MCF 10A (cell line): ENCODE measurements around the gene RAB36. TPM values are rescaled to one million over a fixed set of nuclear protein-coding genes. Genes with fewer than 3 reads are reported as not detected.

Source experiments
- BruUV-seq: library from RNA; stranded (reverse); fragments of 400-500 nt; replicated peaks from 2 replicates; lab custom pipeline; 2021; lab: Mats Ljungman, UMichigan
- CTCF ChIA-PET: fragments of 300-600 bp; sonication (Branson Sonifier 250); formaldehyde crosslinking; extraction: SDS; loops from one replicate; lab custom pipeline; 2021; ENCODE audit warnings: antibody characterized with exemption, inconsistent platforms; lab: Yijun Ruan, JAX
- POLR2A ChIA-PET: fragments of 300-600, 350-650 bp; sonication (Branson Sonifier 250); formaldehyde crosslinking; extraction: SDS; loops from one replicate; lab custom pipeline; 2020; ENCODE audit warnings: antibody characterized with exemption, inconsistent platforms; lab: Yijun Ruan, JAX
- DNase-seq: peaks from one replicate; pipeline ENCODE4 v3.0.0-alpha.2; 2018; ENCODE audit not compliant: unreplicated experiment
- H3K27ac Mint-ChIP-seq: one replicate; pipeline ENCODE4 v1.8.0; 2022; ENCODE audit warnings: mild to moderate bottlenecking, low read depth, mixed read lengths; ENCODE audit not compliant: unreplicated experiment
- H3K27me3 Mint-ChIP-seq: one replicate; pipeline ENCODE4 v1.8.0; 2022; ENCODE audit warnings: mixed read lengths; ENCODE audit not compliant: insufficient read depth, unreplicated experiment
- H3K36me3 Mint-ChIP-seq: one replicate; pipeline ENCODE4 v1.8.0; 2022; ENCODE audit warnings: mild to moderate bottlenecking, moderate library complexity, mixed read lengths; ENCODE audit not compliant: insufficient read depth, unreplicated experiment
- H3K4me1 Mint-ChIP-seq: one replicate; pipeline ENCODE4 v1.8.0; 2022; ENCODE audit warnings: mixed read lengths; ENCODE audit not compliant: insufficient read depth, unreplicated experiment
- H3K4me3 Mint-ChIP-seq: one replicate; pipeline ENCODE4 v1.8.0; 2022; ENCODE audit warnings: mild to moderate bottlenecking, moderate library complexity, mixed read lengths; ENCODE audit not compliant: unreplicated experiment
- H3K9me3 Mint-ChIP-seq: one replicate; pipeline ENCODE4 v1.8.0; 2022; ENCODE audit warnings: mixed read lengths; ENCODE audit not compliant: unreplicated experiment
- intact Hi-C: fragments of 100-400 bp; cut with micrococcal nuclease; formaldehyde crosslinking; loops from 2 replicates; pipeline ENCODE4 v1.14.1; 2022
- total RNA-seq: library from RNA; stranded (reverse); gene quantifications from 2 replicates; pipeline ENCODE4 v1.2.3, GENCODE V29; 2022
- TF ChIP-seq, protein P1 (sequence below): fragments of 200-600 bp; IDR thresholded peaks from one replicate; pipeline ENCODE4 v1.8.0; 2022; ENCODE audit warnings: antibody characterized with exemption, mild to moderate bottlenecking; ENCODE audit not compliant: unreplicated experiment

RAB36 gene
- total RNA-seq, 1 experiment from 2014 or later: 8.5 TPM

GRCh38 chr22:23113067-23113846 lies 32.0 kb upstream of the RAB36 start:
- ChIA-PET POLR2A (no interaction called here), CTCF (interaction anchor here (0.6 to 2.0 kb wide), 3 partner anchors 15 to 326 kb away, joined by 3 to 8 read pairs (median 7); no protein-coding TSS in a partner anchor)
- no peak for DNase-seq
- TF ChIP-seq, protein P1, sequence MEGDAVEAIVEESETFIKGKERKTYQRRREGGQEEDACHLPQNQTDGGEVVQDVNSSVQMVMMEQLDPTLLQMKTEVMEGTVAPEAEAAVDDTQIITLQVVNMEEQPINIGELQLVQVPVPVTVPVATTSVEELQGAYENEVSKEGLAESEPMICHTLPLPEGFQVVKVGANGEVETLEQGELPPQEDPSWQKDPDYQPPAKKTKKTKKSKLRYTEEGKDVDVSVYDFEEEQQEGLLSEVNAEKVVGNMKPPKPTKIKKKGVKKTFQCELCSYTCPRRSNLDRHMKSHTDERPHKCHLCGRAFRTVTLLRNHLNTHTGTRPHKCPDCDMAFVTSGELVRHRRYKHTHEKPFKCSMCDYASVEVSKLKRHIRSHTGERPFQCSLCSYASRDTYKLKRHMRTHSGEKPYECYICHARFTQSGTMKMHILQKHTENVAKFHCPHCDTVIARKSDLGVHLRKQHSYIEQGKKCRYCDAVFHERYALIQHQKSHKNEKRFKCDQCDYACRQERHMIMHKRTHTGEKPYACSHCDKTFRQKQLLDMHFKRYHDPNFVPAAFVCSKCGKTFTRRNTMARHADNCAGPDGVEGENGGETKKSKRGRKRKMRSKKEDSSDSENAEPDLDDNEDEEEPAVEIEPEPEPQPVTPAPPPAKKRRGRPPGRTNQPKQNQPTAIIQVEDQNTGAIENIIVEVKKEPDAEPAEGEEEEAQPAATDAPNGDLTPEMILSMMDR: no peak
- Mint-ChIP-seq H3K4me1 (no peaks in the 10 kb centered on the region), H3K27me3 (no peaks in the 10 kb centered on the region), H3K4me3 (no peak overlapping the region), H3K36me3 (no peaks in the 10 kb centered on the region), H3K9me3 (no peaks in the 10 kb centered on the region), H3K27ac (no peak overlapping the region)
- no TSS peak for BruUV-seq
- intact Hi-C loops: no loop called here

- no peak for DNase-seq
- ChIA-PET POLR2A (no interaction called here), CTCF (interaction anchor here (0.6 to 2.0 kb wide), 4 partner anchors 14 to 636 kb away, joined by 5 to 8 read pairs (median 6); no protein-coding TSS in a partner anchor)
- BruUV-seq: no TSS peak
- intact Hi-C loops: no loop called here
- Mint-ChIP-seq H3K27me3 (no peaks in the 10 kb centered on the region), H3K36me3 (no peaks in the 10 kb centered on the region), H3K9me3 (no peaks in the 10 kb centered on the region), H3K4me3 (no peak overlapping the region), H3K4me1 (no peaks in the 10 kb centered on the region), H3K27ac (no peak overlapping the region)
- TF ChIP-seq, protein P1: no peak
Measured at GRCh38 chr22:23113847-23114720, 31.2 kb upstream of the RAB36 start.

GRCh38 chr22:23114721-23115020 lies 30.6 kb upstream of the RAB36 start:
- Mint-ChIP-seq H3K4me1 (no peaks in the 10 kb centered on the region), H3K27me3 (no peaks in the 10 kb centered on the region), H3K9me3 (no peaks in the 10 kb centered on the region), H3K36me3 (no peaks in the 10 kb centered on the region), H3K4me3 (no peak overlapping the region), H3K27ac (no peak overlapping the region)
- intact Hi-C loops: no loop called here
- ChIA-PET POLR2A (interaction anchor here (0.6 kb wide), 1 partner anchor 120 kb away, joined by 4 read pairs; no protein-coding TSS in a partner anchor), CTCF (interaction anchor here (0.6 to 2.0 kb wide), 3 partner anchors 14 to 241 kb away, joined by 5 to 7 read pairs (median 6); no protein-coding TSS in a partner anchor)
- DNase-seq: no peak
- TF ChIP-seq, protein P1: no peak
- BruUV-seq: no TSS peak

GRCh38 chr22:23115369-23115768 lies 29.9 kb upstream of the RAB36 start:
- H3K9me3 Mint-ChIP-seq: no peaks in the 10 kb centered on the region
- DNase-seq: no peak
- TF ChIP-seq, protein P1: no peak
- CTCF ChIA-PET: interaction anchor here (0.6 to 2.0 kb wide), 3 partner anchors 13 to 242 kb away, joined by 5 to 7 read pairs (median 6); no protein-coding TSS in a partner anchor
- BruUV-seq: no TSS peak
- intact Hi-C loops: no loop called here
- H3K27ac Mint-ChIP-seq: no peak overlapping the region
- POLR2A ChIA-PET: interaction anchor here (0.6 kb wide), 1 partner anchor 121 kb away, joined by 4 read pairs; no protein-coding TSS in a partner anchor
- no peaks in the 10 kb centered on the region for H3K27me3 Mint-ChIP-seq
- no peaks in the 10 kb centered on the region for H3K4me1 Mint-ChIP-seq
- H3K36me3 Mint-ChIP-seq: no peaks in the 10 kb centered on the region
- no peak overlapping the region for H3K4me3 Mint-ChIP-seq
